HK-2 (cell line): ENCODE data around the gene PPP1R27.
A peak's percentile ranks its signal among the peaks of the same experiment; 100 is the strongest.
"Not testable (repeated sequence)": the region's sequence is repeated elsewhere in the genome, so short reads cannot be mapped to it uniquely, and the experiment has no call there.

ENCODE experiments used
- DNase-seq: peaks from one replicate; pipeline ENCODE4 v3.0.0-alpha.2; 2018; ENCODE audit not compliant: unreplicated experiment

PPP1R27 gene

DNA sequence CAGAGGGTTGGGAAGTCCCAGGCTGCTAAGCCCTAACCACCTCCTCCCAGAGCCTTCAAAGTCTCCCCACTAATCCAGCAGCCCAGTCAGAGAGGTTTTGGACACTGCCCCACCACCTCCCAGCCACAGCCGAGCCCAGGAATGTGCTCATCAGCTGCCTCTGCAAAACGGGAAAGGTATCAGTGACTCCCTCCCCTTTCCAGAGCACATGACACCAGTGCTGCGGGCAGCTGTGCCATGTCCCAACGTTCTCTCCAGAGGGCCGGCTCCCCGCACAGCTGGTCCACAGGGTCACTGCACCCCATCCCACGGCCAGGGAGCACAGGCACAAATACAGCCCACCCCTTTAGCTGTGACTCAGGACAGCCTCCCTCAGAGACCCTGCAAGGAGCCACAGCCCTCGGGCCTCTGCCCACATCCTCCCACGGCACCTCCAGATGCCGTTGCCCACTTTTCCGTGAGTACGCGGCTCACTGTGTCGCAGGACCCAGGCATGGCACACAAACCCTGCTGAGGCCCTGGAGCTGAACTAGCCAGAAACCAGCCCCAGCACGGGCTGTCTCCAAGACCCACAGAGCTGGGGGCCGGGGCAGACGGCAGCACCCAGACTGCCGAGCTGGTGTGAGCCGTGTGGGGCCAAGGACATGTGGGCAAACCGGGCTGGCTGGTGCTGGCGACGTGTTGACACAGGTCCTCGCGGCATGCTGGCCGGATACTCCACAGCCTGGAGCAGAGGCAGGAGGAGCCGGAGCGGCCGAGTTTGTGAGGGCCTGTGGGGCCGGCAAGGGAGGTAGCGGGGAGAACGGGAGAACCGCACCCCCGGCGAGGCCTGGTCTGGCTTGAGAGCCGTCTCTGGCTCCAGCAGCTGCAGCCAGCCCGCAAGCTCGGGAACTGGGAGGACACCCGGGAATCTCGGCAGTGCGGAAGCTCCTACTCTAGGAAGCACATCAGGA is 6.3 kb upstream of the PPP1R27 start:
- no peak for DNase-seq

DNA sequence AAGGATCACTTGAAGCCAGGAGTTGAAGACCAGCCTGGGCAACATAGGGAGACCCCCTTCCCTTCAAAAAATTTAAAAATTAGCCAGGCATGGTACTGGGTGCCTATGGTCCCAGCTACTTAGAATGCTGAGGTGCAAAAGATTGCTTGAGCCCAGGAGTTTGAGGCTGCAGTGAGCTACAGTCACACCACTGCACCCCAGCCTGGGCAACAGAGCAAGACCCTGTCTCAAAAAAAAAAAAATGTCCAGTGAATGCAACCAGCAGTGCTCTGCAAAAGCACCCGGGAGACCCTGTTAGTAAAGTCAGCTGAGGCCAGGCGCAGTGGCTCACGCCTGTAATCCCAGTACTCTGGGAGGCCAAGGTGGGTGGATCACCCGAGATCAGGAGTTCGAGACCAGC is 5.2 kb upstream of the PPP1R27 start:
- DNase-seq: not testable (repeated sequence)

DNA sequence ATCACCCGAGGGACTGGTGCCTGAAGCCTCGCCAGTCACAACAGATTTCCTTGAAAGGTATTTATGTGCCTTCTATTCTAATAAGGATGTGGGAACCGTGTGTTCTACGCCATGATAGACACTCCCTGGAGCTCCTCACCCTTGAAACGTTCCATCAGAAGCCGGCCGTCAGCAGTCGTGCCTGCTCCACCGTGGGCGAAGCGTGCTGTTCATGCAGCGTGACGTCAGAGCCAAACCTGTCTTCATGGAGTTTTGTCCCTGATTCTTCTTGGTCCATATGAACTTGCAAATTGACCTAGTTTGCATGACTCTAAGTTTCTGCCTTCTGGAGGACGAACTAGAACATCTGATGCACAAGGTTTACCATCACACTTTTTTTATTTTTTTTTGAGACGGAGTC is 4.5 kb upstream of the PPP1R27 start:
- no peak for DNase-seq

DNA sequence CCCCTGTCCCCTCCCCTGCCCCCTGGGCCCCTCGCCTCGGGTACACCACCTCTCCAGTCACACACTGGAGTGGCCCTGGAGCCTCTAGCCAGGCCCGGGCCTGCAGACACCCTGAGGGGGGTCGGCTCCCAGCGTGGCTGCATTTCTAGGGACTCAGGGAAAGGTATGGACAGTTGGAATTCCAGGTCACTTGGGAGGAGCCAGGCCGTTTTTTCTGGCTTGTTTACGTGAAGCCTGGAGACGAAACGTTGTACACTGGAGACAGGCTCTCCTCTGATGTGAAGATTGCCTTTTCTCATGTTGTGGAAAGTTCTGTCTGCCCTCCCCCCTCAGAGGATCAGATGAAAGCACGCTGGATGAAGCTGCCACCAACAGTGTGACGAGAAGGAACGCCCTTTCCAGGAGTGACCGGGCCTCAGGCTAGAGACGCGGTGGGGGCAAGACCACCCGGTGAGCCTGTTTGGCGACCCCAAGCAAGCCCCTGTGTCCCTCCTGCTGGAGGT is 4.0 kb upstream of the PPP1R27 start:
- DNase-seq: no peak

DNA sequence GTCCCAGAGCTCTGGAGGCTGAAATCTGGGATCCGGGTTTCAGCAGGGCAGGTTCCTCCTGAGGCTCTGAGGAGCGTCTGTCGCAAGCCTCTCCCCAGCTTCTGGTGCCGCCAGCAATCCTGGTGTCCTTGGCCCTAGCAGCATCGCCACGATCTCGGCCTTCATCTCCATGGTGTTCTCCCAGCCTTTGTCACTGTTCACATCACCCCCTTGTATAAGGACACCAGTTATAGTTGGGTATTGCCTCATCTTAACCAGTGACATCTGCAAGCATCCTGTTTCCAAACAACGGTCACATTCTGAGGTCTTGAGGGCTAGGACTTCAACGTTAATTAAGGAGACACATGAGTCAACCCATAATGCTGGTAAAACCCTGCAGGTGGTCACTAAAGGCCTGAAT is 2.8 kb upstream of the PPP1R27 start:
- DNase-seq: no peak

DNA sequence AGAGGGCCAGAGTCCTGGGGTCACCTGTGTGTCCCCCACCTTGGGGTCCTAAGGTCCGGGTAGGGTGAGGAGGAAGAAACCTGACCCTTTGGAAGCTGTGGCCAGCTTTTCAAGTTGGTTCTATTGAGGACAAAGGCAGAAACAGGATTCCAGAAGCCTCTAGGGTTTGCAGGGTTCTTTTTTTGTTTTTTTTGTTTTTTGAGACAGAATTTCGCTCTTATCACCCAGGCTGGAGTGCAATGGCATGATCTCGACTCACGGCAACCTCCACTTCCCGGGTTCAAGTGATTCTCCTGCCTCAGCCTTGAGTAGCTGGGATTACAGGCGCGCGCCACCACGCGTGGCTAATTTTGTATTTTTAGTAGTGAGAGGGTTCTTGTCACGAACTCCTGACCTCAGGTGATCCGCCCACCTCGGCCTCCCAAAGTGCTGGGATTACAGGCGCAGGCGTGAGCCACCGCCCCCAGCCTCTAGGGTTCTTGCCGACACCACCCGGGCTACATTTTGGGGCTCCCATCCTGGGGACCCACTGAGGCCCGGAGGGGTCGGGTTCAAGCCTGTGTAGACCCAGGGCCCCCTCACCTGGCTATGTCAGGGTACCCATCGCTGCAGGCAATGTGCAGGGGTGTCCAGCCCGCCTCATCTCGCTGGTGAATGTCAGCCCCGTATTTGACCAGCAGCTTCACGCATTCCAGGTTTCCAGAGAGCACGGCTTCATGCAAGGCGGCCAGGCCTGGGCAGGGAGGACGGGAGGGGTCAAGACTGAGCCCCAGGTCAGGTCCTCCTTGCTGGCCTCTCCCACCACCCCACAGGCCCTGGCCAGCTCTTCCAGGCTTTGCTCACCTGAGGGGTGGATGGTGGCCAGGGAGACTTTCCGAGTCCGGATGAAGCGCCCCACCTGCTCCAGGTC is 674 bp downstream of the PPP1R27 start:
- DNase-seq: no peak

DNA sequence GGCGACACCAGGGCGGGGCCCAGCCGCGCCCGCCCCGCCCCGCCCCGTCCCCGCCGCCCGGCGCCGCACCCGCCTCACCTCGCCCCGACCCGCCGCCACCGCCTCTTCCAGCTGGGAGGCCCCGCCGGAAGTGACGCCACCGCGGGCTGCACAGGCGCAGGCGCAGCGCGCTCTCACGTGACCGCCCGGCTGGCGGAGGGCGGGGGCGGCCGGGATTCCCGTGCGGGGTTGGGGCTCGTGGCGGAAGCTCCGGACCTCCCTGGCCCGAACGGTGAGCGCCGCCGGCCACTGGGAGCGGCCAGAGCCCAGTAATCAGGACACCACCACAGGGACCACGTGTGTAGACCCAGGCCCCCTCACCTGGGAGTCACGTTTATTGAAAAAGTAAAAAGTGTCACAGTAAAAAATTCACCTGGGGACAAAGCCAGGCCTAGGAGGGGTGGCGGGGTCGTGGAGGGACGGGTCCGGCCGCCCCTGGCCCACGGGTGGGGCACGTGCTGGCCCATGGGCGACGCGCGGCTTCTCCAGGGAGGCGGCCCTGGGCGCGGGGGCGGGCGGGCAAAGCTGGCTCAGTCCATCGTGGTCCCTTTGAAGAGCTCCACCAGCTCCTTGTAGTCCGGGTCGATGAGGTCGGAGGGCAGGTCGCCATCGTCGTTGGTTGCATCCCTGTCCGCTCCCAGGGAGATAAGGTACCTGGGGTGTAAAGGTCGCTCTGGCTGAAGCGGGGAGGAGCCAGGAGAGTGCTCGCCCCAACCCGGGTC is 1.5 kb downstream of the PPP1R27 start, which contains the start of gene MCRIP1:
TSS of gene MCRIP1 (minus strand) at position 132 of the 761 bp plus-strand sequence. CDS start 8,785 bp downstream, outside the sequence.
- peak; percentile 95 for DNase-seq

DNA sequence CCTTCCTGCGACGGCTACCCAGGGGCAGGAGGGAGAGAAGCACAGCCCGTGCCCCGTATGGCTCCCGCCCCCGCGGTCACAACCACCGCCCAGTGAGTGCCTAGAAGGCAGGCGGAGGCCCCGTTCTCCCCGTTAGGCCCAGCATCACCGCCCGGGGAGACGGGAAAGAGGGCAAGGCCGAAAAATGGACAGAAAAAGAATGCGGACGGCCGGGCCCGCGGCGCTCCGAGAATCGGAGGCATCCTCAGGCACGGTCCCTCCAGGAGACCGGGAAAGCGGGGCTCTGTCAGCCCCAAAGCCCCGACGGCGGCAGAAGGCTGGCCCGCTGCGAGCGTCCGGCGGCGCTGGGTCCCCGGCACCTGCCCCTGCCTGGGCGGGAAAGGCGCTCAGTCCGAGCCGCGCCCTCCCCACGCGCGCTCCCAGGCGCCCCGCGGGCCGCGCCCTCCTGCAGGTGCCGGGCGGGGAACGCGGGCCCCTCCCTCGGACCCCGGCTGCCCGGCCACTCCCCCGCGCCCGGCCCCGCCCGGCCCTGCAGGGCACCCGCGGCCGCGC is 2.2 kb downstream of the PPP1R27 start:
- no peak for DNase-seq

DNA sequence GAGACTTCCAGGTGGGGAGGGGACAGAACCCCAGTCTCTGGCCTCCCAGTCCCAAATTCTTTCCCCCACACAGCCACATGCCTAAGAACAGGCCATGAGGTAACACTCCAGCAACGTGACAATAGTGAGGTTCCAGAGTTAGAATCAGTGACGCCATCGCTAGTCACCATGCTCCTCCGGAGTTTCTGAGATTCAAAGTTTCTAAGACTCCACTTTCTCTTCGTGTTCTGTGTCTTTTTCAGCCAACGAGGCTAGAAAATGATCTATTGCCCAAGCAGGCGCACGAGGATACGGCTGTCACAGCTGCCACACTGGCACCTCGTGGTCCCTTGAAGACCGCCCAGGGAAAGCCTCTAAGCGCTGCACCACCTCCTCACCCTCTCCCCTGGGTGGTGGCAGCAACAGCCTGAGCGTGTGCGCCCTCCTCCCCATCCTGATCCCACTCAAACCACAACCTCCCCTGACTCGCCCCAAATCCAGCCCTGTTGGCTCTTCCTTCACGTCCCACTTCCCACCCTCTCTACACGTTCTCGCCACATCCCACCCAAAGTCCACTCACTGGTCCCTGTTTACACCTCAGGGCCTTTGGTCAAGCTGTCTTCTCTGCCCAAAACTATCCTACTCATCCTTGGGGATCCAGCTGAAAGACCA is 2.8 kb downstream of the PPP1R27 start:
- no peak for DNase-seq

DNA sequence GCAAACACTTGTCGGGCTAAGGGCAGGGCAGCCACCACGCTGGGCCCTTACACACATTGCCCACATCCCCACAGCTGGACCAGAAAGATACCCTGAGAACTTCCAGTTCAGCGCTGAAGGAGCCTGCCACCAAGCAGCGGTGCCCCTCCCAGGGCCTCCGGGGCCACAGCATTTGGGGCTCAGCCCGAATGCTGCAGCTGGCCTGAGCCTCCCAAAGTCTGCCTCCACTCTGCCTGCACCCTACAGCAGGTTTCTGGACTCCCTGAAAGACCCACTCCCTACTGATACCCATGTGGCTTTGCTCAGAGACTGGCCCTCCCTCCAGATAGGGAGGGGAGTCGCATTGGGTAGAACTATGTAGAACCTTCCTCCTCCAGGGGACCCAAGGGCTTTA is 3.3 kb downstream of the PPP1R27 start:
- no peak for DNase-seq

DNA sequence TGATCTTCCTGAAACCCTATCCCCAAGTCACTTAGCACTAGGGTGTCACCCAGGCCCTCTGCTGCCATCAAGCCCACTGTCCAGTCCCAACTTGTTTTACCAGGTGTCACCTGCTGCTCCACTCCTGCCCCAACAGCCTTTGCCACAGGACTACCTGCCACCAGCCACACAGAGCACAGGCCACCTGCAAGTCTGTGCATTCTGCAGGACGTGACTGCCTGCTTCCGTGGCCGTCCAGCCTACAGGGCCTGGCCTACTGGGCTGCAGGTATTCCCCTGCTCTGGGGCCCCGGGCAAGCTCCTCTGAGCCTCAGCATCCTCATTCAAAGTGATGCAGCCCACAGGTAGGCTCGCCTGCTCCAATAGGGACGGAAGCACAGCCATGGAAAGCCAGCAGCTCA is 5.0 kb downstream of the PPP1R27 start:
- DNase-seq: no peak

DNA sequence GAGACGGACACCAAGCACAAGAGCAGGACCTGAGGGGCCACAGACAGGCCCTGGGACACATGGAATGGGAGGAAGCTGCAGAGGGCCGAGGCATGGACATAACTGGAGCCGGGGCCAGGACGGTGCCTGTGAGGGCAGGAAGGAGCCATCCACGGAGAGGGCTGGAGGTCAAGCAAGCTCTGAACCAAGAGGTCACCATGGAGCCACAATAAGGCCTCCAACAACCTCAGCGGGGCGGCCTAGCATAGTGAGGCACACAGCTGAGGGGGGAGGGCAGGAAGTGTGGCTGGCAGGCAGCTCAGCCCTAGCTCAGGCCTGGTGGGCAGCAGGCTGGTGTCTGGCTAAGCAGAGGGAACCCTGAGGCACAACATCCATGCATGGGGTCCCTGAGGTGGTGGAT is 6.2 kb downstream of the PPP1R27 start:
- no peak for DNase-seq

DNA sequence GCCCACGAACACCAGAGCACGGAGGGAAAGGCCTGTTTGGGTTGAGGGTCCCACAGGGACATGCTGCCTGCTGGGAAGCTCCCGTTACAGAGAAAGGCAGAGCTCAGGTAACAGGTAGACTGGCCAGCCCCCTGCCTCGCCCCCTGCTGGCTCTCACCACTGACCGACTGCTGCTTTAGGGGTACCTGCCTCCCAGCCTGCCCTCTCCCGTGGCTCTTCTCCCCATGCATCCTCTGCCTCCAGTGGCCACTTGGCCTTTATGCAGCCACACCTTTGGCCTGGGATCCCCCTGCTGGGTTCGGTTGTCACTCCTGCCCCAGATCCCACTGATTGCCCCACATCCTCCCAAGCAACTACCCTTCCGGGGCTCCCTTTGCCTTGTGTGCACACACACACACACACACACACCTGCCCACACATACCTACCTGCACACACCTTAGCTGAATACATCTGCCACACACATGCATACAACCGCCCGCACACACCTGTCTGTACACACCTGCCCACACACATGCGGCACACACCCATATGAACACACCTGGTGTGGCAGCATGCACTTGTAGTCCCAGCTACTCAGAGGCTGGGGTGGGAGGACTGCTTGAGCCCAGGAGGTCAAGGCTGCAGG is 8.9 kb downstream of the PPP1R27 start:
- no peak for DNase-seq

DNA sequence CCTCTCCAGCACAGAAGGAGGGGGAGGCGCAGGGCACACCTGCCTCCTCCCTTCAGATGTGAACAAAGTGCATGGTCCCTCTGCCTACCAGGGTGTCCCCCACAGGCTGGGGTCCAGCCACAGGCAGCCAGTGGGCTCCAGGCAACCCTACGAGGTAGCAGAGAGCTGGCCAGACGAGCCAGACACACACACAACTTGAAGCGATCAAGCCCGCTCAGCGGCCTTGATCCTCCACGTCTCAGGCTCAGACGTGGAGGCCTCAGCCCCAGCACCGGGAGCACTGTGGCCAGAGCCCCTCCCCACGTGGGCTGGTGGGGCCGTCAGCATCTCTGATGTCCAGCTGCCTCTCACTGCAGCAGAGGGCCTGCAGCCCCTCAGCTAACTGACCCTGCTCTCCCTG is 10.3 kb downstream of the PPP1R27 start:
- DNase-seq: no peak

DNA sequence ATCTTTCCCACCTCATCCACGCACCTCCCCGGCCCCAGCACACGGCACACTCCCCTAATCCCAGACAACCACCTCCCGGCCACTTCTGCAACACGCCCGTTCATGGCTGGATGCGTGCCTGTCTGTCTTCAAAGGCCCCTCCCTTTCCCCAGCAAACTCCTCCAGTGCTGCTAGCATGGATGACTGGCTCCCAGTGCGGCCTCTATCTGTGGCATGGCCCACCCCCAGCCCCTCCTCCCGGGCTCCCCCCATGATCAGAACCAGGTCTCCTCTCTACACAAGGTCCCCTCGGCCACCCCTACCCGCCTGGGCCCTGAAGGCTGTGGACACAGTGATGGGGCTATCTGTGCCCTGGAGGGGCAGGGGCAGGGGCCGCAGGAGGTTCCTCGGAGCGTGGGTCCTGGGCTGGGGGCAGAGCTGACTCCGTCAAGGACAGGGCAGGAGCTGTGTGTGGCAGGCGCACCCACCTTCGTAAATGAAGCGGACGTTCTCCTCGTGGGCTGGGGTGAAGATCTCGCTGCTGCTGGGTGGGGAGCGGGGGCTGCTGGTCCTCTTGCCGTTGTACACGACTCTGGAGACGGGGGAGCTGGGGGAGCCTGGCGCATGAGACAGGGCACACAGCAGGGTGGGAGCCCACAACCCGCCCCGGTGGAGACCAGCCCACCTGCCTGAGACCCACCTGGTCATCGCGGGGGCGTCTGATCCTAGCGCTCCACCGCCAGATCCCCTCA is 10.9 kb downstream of the PPP1R27 start:
- no peak for DNase-seq

DNA sequence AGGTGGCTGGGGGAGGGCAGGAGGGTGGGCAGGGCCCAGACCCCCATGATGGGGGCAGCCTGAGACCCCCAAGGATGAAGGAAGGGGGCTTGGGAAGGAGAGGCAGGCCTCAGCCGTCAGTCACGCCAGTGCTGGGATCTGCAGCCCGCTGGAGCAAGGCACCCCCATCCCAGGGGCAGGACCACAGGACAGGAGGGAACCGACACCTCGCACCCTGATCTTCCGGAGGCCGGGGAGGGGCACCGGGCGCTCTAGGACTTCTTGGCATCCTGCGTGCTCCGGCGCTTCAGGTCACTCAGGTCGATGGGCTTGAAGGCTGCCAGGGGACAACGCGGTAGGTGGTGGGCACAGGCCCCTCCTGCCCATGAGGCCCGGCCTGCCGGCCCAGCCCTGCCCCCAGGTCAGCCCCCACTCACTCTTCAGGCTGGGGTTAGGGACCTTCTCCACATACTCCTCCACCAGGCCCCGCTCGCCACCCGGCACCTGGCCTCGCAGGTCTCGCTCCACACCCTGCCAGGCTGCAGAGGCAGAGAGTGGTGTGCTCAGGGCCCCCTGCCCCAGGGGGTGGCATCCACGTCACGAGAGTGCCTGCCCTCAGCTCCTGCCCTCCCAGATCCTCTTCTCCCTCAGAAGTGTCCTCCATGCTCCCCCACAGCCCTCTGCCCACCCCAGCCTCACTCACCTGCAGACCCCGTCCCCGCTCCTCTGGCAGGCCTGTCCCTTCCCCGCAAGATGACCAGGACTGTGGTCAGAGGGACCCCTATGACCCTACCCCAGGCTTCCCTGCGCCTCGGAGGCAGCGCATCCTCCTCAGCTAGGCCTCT is 11.6 kb downstream of the PPP1R27 start:
- DNase-seq: no peak

DNA sequence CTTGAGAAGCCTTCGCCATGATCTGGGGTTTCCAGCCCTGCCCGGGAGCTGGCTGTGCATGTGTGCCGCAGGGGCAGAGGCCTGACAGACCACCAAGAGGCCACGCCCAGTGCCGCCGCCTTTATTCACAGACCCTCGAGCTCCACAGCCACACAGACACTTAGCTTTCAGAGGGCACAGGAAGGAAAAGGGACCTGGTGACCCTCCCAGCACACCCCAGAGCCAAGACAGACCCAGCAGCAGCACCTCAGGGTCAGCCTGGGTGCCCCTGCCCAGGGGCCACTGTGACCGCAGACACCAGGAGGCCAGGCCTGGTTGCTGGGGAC is 12.6 kb downstream of the PPP1R27 start:
- no peak for DNase-seq

DNA sequence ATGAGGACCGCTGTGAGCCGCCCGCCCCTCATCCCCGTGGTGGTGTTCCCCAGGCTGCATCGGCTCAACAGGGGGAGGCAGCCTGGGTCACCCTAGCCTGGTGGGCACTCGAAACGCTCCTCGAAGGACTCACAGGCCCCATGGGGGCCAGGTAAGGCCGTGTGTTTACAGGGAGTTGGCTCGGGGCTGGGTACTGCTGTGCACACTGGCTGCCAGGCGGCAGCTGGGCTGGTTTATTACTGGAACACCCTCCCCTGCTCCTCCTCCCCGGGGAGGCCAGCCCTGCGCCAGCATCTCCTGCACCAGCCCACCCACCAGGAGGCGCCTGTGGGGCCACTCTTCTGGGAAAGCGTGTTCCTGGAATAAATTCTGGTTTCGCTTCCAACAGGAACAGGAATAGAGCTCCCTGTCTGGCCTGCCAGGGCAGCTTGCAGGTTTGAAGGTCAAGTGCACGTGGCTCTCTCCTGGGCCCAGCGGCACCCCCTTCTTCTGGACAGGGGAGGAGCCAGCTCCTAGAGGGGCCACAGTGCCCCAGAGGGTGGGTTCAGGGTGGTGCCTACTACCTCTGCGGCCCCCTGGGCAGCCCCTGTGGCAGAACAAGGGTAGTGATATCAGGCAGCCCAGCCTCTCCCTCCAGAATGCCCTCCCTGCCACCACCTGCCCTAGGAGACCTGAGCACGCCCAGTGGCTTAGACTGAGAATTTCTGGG is 13.1 kb downstream of the PPP1R27 start:
- DNase-seq: peak; percentile 46
